Activated CD8-positive, alpha-beta memory T cell treated with anti-CD3 and anti-CD28 coated beads for 1 hour (primary cell): Measurements from ENCODE around the gene MTHFD2.
"Not testable (repeated sequence)": the region's sequence is repeated elsewhere in the genome, so short reads cannot be mapped to it uniquely, and the experiment has no call there.

Experiments
- DNase-seq, 2 donors: peaks; one replicate each; pipeline ENCODE4 v3.0.0-alpha.2; 2020; ENCODE audit warnings: low read depth in 1 of 2; ENCODE audit errors: extremely low read depth in 1 of 2

The MTHFD2 gene

GRCh38 chr2:74194799-74195198 lies 3.6 kb upstream of the MTHFD2 start:
- DNase-seq, result no peak

- no peak for DNase-seq
These were observed 1.4 kb upstream of the MTHFD2 start for GRCh38 chr2:74197049-74197448.

- no peak for DNase-seq
These were observed 373 bp upstream of the MTHFD2 start for GRCh38 chr2:74198023-74198460.

DNA sequence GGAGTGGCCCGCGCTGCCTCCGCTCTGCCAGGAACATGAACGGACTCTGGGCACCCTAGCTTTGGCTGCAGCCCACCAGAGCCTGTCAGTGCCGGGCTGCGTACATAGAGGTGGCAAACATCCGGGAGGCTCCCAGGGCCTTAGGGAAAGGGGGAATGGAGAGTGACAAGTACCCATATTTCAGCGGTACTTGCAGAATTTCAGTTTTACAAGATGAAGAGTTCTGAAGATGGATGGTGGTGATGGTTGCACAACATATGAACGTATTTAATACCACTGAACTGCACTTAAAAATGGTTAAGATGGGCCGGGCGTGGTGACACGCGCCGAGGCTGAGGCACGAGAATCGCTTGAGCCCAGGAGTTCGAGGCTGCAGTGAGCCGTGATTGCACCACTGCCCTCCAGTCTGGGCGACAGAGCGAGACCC lies 873 bp downstream of the MTHFD2 start:
- DNase-seq, result no peak

GRCh38 chr2:74199871-74200305 lies 1.5 kb downstream of the MTHFD2 start:
- DNase-seq, result no peak

GRCh38 chr2:74201196-74201595 lies 2.8 kb downstream of the MTHFD2 start:
- no peak for DNase-seq

- no peak for DNase-seq
These were observed 3.2 kb downstream of the MTHFD2 start for GRCh38 chr2:74201596-74201995.

GRCh38 chr2:74204436-74204835 lies 6.0 kb downstream of the MTHFD2 start:
- DNase-seq, result no peak

DNA sequence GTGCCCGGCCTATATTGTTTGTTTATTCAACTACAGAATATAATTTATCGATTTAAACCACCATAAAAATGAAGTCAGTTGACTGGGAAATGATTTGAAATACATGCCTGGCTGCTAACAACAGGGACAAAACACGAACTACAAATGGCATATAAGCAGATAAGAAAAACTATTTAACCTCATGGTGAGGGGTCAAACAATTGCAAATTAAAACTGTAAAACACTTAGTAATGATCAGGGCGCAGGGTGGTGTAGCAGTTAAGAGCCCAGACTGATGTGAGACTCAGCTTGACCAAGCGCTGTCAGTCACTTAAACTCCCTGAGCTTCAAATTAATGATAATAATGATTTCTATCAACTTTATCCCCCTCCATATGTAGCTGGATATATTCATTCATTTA lies 6.7 kb downstream of the MTHFD2 start:
- DNase-seq, result no peak

DNA sequence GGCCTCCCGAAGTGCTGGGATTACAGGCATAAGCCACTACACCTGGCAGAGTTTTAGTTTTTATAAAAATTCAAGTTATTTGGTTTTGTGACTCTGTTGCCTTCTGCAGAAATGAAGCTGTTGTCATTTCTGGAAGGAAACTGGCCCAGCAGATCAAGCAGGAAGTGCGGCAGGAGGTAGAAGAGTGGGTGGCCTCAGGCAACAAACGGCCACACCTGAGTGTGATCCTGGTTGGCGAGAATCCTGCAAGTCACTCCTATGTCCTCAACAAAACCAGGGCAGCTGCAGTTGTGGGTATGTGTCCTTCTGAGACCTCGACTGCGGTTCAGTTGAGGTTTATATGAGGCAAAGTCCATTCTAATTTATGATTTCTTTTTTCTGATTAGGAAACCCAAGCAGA lies 7.2 kb downstream of the MTHFD2 start:
- DNase-seq, result no peak

DNA sequence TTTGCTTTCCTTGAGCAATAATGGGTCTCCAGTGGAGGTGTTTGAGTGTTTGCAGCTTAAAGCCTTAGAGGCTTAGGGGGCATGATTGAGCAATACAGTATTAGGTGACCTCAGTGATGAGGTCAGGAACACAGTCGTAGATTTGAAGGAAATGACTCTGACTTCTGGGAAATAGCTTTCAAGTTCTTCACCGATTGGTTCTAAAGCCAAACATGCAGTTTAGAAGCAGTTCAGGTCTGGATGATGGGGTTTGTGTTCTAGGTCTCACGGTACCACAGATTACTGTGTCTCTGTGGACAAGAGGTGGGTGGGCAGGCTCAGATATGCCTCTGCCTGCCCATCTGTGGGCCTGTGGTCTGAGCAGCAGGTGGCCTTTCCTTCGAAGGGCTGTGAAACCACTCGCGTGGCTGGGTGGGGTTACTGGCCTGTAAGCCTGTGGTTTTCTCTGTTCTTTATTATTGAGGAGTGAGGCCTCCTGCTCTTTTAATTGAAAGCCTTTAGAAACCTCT lies 7.8 kb downstream of the MTHFD2 start:
- DNase-seq, result peak in 1 of 2 donors; percentile 13

GRCh38 chr2:74212702-74213410 lies 14.4 kb downstream of the MTHFD2 start:
- DNase-seq, result no peak

DNA sequence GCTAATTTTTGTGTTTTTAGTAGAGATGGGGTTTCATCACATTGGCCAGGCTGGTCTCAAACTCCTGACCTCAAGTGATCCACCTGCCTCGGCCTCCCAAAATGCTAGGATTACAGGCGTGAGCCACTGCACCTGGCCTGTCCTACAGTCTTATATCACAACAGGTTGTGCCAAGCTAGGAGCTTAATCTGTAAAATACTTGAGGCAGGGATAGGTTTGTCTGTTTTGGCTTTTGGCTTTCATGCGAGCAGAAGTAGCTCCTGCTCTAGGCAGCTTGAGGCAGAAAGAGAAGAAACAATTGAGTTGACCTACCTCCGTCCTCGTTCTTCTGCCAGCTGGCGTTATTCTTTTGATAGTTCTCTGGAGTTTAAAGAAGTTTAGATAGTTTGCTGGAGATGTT lies 17.4 kb downstream of the MTHFD2 start:
- DNase-seq, result not testable (repeated sequence)

DNA sequence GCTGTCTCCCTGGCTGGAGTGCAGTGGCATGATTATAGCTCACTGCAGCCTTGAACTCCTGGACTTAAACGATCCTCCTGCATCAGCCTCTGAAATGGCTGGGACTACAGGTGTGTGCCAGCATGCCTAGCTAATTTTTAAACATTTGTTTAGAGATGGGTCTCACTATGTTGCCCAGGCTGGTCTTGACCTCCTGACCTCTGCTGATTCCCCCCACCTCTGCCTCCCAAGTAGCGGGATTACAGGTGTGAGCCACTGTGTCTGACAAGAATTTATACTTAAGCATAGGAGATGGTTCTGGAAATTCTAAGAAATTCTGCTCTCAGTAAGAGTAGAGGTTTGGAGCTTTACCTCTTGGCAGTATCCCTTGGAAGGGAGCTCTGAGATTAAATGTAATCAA lies 18.2 kb downstream of the MTHFD2 start:
- DNase-seq, result no peak

DNA sequence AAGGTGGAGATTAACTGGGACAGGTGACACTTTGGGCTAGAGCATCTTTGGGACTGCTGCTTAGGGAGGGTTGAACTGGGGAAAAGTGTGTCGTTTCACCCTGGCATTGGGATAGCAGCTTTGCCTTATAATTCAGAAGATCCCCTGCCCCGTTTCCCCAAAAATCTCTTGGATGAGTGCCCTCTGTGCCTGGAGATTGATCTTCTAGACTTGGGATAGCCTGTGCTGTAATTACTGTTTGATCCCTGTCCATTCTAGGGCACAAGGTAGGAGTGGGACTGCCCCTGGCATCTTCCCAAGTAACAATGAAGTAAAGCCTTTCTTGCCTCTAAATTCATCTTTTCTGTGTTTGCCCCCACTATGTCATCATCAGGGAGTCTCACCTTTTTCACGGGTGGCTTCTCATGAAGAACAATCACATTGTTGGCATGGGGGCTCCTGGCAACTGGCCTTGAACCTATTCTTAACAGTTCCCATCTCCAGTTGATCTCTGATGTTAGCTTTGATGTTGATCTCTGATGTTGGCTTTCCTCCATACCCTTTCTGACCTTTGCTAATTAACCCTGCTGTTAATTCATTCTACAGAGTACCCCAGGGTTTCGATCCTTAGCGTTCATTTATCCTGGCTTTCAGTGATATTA lies 21.6 kb downstream of the MTHFD2 start:
- no peak for DNase-seq

DNA sequence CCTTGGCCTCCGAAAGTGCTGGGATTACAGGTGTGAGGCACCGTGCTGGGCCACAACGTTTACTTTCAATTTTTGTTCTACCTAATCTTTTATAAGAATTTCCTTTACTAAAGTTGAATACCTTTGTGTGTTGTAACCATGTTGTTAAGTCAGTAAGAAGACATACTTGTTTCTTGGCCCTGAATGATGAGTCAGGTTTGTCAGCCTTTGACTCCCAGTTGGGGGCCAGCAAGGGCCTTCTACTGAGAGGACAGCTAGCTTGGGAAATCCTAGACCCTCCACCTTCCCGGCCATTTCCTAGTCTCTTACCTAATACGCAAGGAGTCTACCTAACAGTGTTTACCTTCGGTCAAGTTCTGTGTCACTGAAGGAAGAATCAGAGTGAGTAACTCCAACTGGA lies 22.7 kb downstream of the MTHFD2 start:
- DNase-seq, result no peak

GRCh38 chr2:74221604-74222299 lies 23.3 kb downstream of the MTHFD2 start:
- no peak for DNase-seq

GRCh38 chr2:74222300-74222650 lies 23.9 kb downstream of the MTHFD2 start:
- DNase-seq, result no peak

GRCh38 chr2:74223941-74224770 lies 25.7 kb downstream of the MTHFD2 start:
- no peak for DNase-seq

DNA sequence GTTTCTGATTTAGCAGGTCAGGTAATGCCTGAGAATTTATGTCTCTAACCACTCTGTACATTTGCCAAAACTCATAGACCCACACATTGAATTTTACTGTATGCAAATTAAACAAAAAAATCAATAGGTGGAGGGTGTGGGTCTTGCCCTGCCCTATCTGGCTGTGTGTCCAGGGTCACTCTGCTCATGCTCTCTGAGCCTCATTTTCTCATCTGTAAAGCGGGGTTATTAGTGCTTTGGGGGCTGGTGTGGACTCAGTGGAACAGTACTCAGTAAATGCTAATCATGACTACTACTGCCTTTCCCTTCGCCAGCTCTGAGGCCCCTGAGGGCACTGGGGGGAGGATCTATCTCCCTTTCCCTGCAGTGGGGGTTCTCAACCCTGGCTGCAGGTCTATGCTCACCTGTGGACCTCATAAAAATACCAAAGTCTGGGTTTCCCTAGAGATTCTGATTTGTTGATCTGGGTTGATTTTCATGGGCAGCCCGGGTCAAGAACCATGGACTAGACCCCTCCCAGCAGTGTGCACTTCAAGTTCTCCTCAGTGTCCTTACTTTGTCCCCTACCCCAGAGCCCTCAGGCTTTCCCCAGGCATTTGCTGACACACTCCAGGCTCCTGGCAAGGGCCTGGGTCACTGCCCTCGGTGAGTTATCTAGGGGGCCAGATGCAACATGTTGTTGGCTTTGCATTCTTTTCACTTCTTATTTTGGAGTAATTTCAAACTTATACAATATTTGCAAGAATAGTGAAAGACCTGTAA lies 27.5 kb downstream of the MTHFD2 start:
- no peak for DNase-seq
